MM.1S (cell line): Measurements from ENCODE around the gene ANKS1B.
"Not testable (repeated sequence)": the region's sequence is repeated elsewhere in the genome, so short reads cannot be mapped to it uniquely, and the experiment has no call there.

ENCODE experiments used
- DNase-seq: peaks from one replicate; pipeline ENCODE4 v3.0.0-alpha.2; 2015
- H2AFZ ChIP-seq: fragments of 300-600 bp; sonication (generic); 2 replicates; pipeline ENCODE4 v1.6.0; 2016; ENCODE audit warnings: antibody characterized with exemption, low read length
- H3F3A ChIP-seq: fragments of 300-600 bp; sonication (generic); 2 replicates; pipeline ENCODE4 v1.6.1; 2016; ENCODE audit warnings: mild to moderate bottlenecking, antibody characterized with exemption, low read length, moderate library complexity, mixed read lengths; ENCODE audit not compliant: insufficient read depth
- H3K27ac ChIP-seq: fragments of 300-600 bp; sonication (generic); 2 replicates; pipeline ENCODE4 v1.5.1; 2016; ENCODE audit warnings: mild to moderate bottlenecking, low read length
- H3K27me3 ChIP-seq: fragments of 300-600 bp; sonication (generic); replicated peaks from 2 replicates; pipeline ENCODE4 v1.6.0; 2016; ENCODE audit warnings: low read length; ENCODE audit not compliant: insufficient read depth
- H3K36me3 ChIP-seq: fragments of 300-600 bp; sonication (generic); replicated peaks from 2 replicates; pipeline ENCODE4 v1.6.1; 2016; ENCODE audit warnings: mild to moderate bottlenecking, low read length, mixed read lengths; ENCODE audit not compliant: insufficient read depth
- H3K4me1 ChIP-seq: fragments of 300-600 bp; sonication (generic); 2 replicates; pipeline ENCODE4 v1.6.1; 2016; ENCODE audit warnings: low read length, mixed read lengths
- H3K4me2 ChIP-seq: fragments of 300-600 bp; sonication (generic); 2 replicates; pipeline ENCODE4 v1.6.0; 2016; ENCODE audit warnings: low read depth, low read length
- H3K4me3 ChIP-seq: fragments of 300-600 bp; sonication (generic); 2 replicates; pipeline ENCODE4 v1.5.1; 2016; ENCODE audit warnings: low read length, mixed read lengths
- H3K79me2 ChIP-seq: fragments of 300-600 bp; sonication (generic); 2 replicates; pipeline ENCODE4 v1.6.1; 2016; ENCODE audit warnings: mixed run types, low read length, mixed read lengths
- H3K9ac ChIP-seq: fragments of 300-600 bp; sonication (generic); 2 replicates; pipeline ENCODE4 v1.6.1; 2016; ENCODE audit warnings: low read length, mixed read lengths
- H3K9me2 ChIP-seq: fragments of 300-600 bp; sonication (generic); replicated peaks from 2 replicates; pipeline ENCODE4 v1.6.1; 2016; ENCODE audit warnings: mild to moderate bottlenecking, low read length, mixed read lengths; ENCODE audit not compliant: insufficient read depth
- H3K9me3 ChIP-seq: fragments of 300-600 bp; sonication (generic); replicated peaks from 2 replicates; pipeline ENCODE4 v1.6.1; 2016; ENCODE audit warnings: mild to moderate bottlenecking, low read length, mixed read lengths; ENCODE audit not compliant: insufficient read depth
- H4K20me1 ChIP-seq: fragments of 300-600 bp; sonication (generic); 2 replicates; pipeline ENCODE4 v1.6.1; 2016; ENCODE audit warnings: mild to moderate bottlenecking, low read length, moderate library complexity, mixed read lengths; ENCODE audit not compliant: insufficient read depth
- CTCF ChIP-seq: fragments of 300-600 bp; sonication (generic); IDR thresholded peaks from 2 replicates; pipeline ENCODE4 v1.5.1; 2016; ENCODE audit warnings: antibody characterized with exemption, low read length, mixed read lengths
- EZH2 ChIP-seq: fragments of 300-600 bp; sonication (generic); optimal IDR thresholded peaks from 2 replicates; pipeline ENCODE3; 2017; ENCODE audit warnings: low read depth, mild to moderate bottlenecking, antibody characterized with exemption, low read length, mixed read lengths
- EZH2phosphoT487 ChIP-seq: fragments of 300-600 bp; sonication (generic); IDR thresholded peaks from 2 replicates; pipeline ENCODE4 v1.6.1; 2018; ENCODE audit warnings: antibody characterized with exemption, low read length

Gene ANKS1B

GRCh38 chr12:99035803-99036202, 948.9 kb downstream of the ANKS1B start:
- Histone ChIP-seq H3K36me3 (no peaks in the 10 kb centered on the region), H2AFZ (no peak overlapping the region), H3K27ac (no peak overlapping the region), H3K4me1 (no peaks in the 10 kb centered on the region), H3K9ac (no peak overlapping the region), H3K27me3 (no peaks in the 10 kb centered on the region), H3K4me2 (no peak overlapping the region), H3K79me2 (no peaks in the 10 kb centered on the region), H3F3A (no peaks in the 10 kb centered on the region), H3K9me2 (no peaks in the 10 kb centered on the region), H3K9me3 (no peaks in the 10 kb centered on the region), H4K20me1 (no peaks in the 10 kb centered on the region), H3K4me3 (no peak overlapping the region)
- no peak for TF ChIP-seq EZH2phosphoT487
- no peak for TF ChIP-seq CTCF
- no peak for TF ChIP-seq EZH2
- no peak for DNase-seq

GRCh38 chr12:99034201-99034600, 950.5 kb downstream of the ANKS1B start:
- H3K27me3 ChIP-seq, H3K36me3 ChIP-seq, H3K9me3 ChIP-seq, DNase-seq, H3K4me3 ChIP-seq, H3F3A ChIP-seq, H3K9me2 ChIP-seq, H4K20me1 ChIP-seq, H3K27ac ChIP-seq, H3K9ac ChIP-seq, H3K4me2 ChIP-seq, H3K79me2 ChIP-seq, H2AFZ ChIP-seq, H3K4me1 ChIP-seq: not testable (repeated sequence)

GRCh38 chr12:99029511-99030271, 955.0 kb downstream of the ANKS1B start:
- H3K4me2 ChIP-seq, result no peak overlapping the region
- H3K9ac ChIP-seq, result no peak overlapping the region
- H3K4me1 ChIP-seq, result no peaks in the 10 kb centered on the region
- H3K27me3 ChIP-seq, result no peaks in the 10 kb centered on the region
- H3F3A ChIP-seq, result no peaks in the 10 kb centered on the region
- H3K9me2 ChIP-seq, result no peaks in the 10 kb centered on the region
- H3K4me3 ChIP-seq, result no peak overlapping the region
- DNase-seq, result no peak
- no peaks in the 10 kb centered on the region for H3K79me2 ChIP-seq
- TF ChIP-seq CTCF (no peak), EZH2phosphoT487 (no peak), EZH2 (no peak)
- H2AFZ ChIP-seq, result no peak overlapping the region
- no peaks in the 10 kb centered on the region for H4K20me1 ChIP-seq
- H3K27ac ChIP-seq, result no peak overlapping the region
- no peaks in the 10 kb centered on the region for H3K36me3 ChIP-seq
- no peaks in the 10 kb centered on the region for H3K9me3 ChIP-seq

- Histone ChIP-seq H3K4me3 (no peak overlapping the region), H3K4me2 (no peak overlapping the region), H3K9me2 (no peaks in the 10 kb centered on the region), H3K36me3 (no peaks in the 10 kb centered on the region), H3K79me2 (no peaks in the 10 kb centered on the region), H3K27me3 (no peaks in the 10 kb centered on the region), H3K27ac (no peak overlapping the region), H3K4me1 (no peaks in the 10 kb centered on the region), H2AFZ (no peak overlapping the region), H3K9ac (no peak overlapping the region), H3K9me3 (no peaks in the 10 kb centered on the region), H4K20me1 (no peaks in the 10 kb centered on the region), H3F3A (no peaks in the 10 kb centered on the region)
- TF ChIP-seq EZH2phosphoT487, result no peak
- no peak for TF ChIP-seq EZH2
- no peak for TF ChIP-seq CTCF
- DNase-seq, result no peak
Observed at GRCh38 chr12:99027461-99027860, 957.3 kb downstream of the ANKS1B start.
